Embryonic facial prominence (tissue), 1 donor: ENCODE data around the gene PIWIL4.
"Not testable (repeated sequence)": the region's sequence is repeated elsewhere in the genome, so short reads cannot be mapped to it uniquely, and the experiment has no call there.

Source experiments
- DNase-seq: peaks from one replicate; pipeline ENCODE4 v3.0.0-alpha.2; 2016; ENCODE audit errors: extremely low spot score

Gene PIWIL4

GRCh38 chr11:94585399-94585798 lies 18.2 kb downstream of the PIWIL4 start:
- no peak for DNase-seq

DNA sequence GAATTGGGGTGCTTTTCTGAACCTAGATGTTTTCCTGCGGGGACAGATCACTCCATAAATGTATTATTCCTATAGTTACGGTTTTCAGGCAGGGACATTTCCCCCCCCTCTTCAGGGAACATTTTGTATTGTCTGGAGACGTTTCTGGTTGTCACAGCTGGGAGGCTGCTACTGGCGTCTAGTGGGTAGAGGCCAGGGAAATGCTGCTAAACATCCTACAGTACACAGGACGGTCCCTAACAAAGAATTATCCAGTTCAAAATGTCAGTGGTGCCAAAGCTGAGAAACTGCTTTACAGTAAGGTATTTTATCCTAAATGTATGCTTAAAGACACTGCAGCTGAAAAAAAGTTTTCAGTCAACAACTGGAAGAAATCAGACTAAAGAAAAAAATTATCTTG lies 19.4 kb downstream of the PIWIL4 start:
- no peak for DNase-seq

DNA sequence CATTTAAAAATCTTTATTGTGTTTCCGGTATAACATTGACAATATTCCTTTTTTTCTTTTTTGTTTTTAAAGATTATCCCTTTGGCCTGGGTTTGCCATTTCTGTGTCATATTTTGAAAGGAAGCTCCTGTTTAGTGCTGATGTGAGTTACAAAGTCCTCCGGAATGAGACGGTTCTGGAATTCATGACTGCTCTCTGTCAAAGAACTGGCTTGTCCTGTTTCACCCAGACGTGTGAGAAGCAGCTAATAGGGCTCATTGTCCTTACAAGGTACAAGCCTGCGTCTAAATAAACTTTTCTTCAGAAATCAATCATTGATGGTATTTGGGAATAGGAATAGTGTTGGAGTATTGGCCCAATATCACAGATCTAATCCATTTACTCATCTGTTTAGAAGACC lies 19.8 kb downstream of the PIWIL4 start:
- DNase-seq = no peak

DNA sequence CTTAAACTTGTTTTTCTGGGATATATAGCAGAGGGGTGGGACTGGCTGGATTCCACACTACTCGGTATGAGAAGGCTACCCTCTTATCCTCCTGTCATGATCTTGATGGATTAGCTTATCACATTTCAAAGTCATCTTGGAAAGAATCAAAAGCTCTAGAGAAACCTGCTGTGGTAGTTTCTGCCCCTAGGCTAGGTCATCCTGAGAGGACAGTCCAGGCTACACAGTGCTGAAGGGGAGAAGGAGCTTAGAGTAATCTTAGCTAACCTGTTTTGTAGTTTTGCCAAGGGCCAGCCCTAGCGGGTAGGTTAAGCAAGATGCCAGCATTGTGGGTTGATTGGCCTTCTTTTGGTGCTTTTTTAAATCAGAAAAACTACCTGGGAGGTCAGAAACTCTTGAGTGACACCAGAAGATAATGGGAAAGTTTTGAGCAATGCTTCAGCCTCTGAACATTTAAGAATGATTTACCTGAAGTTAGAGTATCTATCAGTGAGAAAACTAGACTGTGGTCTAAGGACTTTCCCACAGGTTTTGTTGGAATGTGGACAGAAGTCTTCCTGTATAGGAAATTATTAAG lies 21.3 kb downstream of the PIWIL4 start:
- DNase-seq = no peak

DNA sequence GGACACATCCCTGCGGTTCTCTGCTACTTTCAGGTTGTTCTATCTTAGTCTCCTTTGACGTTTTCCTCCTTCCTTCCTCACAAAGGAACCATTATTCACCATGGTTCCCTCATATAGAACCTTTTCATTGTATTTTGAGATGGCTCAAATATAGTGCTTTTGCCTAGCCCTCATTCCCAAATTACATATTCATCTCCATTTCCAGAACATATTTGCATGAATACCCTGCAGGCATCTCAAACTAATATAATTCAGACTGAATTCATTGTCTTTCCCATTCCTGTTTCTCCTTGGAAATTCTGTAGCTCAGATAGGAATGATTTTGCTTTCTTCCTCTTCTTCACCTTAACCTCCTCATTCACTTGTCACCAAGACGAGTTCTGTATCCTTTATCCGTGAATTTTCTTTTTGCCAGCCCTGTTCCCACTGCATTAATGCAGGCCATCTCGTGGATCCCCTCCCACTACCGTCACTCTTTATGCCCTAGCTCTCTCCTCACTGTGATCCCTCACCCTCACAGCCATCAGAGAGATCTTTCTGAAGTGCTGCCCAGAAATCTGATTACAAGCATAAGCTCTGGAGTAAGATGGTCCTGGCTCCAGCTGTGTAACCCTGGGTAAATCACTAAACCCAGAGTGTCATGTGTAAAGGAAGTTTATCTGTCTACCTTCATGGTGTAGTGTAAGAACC lies 23.3 kb downstream of the PIWIL4 start:
- no peak for DNase-seq

DNA sequence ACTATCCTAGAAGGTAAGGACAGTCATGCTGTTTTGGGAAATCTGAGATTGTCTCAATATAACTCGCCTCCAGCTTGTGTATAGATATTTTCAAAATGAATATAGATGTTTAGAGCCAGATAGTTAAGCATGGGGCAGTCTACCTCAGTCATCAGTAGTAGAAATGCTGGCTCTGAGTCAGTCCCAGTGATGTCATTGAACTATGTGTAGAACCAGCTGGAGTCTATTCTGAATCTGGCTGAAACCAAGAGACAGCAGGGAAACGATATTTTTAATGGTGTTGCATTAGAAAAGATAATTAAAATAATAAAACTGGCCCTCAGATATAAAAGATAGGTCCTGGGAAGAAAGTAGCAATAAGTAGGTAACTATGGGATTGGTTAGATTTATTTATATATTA lies 25.9 kb downstream of the PIWIL4 start:
- DNase-seq = no peak

- DNase-seq = no peak
These were observed 27.9 kb downstream of the PIWIL4 start for GRCh38 chr11:94595076-94595475.

DNA sequence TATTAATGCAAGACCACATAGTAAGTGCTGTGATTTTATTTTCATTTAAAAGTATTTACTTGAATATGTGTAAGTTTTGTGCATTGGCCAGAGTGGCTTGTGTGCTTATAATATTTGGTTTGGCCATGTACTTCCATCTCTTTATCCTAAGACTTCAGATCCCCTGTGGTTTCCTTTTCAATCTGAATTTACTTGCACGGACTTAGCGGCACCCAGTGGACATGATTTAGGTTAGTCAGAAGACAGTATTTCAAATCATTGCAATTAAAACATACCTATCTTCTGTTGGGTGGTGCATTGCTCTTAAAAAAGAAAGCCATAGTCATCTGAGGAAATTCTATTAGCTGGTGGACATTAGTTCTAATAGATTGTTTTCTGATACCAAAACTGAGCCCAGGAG lies 30.7 kb downstream of the PIWIL4 start:
- no peak for DNase-seq

GRCh38 chr11:94599510-94599909 lies 32.3 kb downstream of the PIWIL4 start:
- DNase-seq = no peak

DNA sequence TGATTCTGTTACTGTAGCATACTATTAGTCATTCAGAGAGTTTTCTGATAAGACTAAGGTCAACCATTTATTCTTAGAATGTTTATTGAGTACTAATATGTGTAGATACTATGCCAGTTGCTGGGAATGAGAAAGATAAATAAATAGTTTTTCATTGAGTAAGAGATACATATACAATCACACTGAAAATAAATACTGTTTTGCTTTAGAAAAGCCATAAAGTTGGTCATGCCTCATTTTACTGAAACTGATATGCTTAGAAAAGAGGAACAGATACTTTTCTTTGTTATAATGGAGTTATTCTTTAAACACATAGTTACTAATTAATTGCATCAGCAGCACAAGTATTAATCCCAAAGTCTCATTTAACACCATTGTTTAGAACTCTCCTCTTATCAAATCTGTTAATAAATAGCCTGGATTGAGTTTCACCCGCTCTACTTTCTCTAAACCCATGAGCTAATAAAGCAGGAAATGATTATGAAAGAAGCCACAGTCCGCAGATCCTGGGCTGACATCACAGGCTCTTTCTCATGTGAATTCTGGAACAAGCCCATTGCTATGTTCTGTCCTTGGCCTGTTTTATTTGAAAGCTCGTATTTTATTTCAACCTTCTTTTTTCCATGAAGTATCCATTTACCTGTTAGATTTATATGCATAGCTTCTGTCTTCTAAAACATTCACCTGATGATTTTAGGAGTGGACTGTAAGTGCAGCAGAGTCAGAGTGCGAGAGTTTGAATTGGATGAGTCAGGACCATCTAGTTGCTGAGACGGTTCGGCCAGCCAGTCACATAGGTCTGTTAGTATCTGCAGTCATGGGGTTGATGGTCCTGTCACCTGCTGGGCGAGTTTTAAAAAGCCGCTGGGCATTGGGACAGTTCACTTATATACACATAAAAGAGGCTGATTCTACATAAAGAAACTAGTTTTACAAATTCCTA lies 35.5 kb downstream of the PIWIL4 start:
- DNase-seq = peak; percentile 25

DNA sequence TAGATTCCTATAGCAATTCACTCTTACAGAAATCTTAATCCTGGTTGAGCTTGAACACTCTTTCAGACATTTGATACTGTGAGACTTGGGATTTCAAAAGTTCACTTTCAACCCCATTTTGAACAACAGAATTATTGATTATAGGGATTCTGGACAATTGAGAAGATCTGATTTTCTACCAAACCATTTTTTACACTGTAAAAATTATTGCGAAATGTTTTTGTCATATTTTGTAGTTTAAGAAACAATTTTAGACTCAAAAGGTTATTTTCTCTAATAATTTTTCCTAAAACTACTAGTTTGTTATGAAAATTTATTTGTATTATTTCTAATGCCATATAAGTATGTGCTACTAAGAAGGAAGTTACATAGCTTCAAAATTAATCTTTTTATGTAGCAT lies 36.4 kb downstream of the PIWIL4 start:
- DNase-seq = no peak

GRCh38 chr11:94604482-94604881 lies 37.3 kb downstream of the PIWIL4 start:
- DNase-seq = no peak

DNA sequence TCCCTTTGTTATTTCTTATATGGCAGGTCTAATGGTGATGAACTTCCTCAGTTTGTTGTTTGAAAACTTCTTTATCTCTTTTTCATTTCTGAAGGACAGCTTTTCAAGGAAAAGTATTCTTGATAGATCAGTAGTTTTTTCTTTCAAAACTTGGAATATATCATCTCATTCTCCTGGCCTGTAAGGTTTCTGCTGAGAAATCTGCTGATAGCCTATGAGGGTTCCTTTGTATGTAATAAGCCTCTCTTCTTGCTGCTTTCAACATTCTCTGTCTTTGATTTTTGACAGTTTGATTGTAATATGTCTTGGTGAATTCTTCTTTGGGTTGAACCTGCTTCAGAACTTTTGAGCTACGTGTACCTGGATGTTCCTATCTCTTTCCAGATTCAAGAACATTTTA lies 46.0 kb downstream of the PIWIL4 start:
- DNase-seq = no peak

DNA sequence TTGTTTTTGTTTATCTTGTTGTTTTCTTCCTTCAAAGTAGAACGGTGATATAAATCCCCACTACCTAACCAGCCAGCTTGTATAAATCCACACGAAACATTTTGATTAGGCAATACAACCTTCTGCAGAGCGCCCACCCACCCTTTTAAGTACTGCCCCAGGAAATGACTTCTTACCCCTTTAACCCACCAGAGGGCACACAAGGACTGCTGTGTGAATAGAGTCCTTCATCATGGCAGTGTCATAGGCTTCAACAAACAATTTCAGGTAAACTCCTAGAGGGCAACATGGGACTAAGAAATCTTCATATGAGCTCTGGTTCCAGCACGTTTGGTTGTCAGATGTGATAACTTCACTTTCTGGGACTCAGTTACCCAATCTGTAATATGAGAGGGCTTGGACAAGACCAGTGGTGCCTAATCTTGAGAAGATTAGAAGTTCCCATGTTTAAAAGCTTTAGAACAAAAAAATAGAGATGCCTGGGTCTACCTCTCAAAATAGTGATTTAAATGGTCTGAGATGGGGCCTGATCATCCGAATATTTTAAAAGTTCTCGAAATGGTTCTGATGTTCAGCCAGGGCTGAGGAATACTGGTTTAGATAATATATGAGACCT lies 56.1 kb downstream of the PIWIL4 start:
- peak; percentile 80 for DNase-seq

GRCh38 chr11:94625422-94625821 lies 58.3 kb downstream of the PIWIL4 start:
- DNase-seq = not testable (repeated sequence)

GRCh38 chr11:94627003-94627560 lies 59.9 kb downstream of the PIWIL4 start:
- DNase-seq = not testable (repeated sequence)

GRCh38 chr11:94629741-94630140 lies 62.6 kb downstream of the PIWIL4 start:
- no peak for DNase-seq

GRCh38 chr11:94630221-94630620 lies 63.1 kb downstream of the PIWIL4 start:
- no peak for DNase-seq

- no peak for DNase-seq
These were observed 65.2 kb downstream of the PIWIL4 start for GRCh38 chr11:94632356-94632755.

DNA sequence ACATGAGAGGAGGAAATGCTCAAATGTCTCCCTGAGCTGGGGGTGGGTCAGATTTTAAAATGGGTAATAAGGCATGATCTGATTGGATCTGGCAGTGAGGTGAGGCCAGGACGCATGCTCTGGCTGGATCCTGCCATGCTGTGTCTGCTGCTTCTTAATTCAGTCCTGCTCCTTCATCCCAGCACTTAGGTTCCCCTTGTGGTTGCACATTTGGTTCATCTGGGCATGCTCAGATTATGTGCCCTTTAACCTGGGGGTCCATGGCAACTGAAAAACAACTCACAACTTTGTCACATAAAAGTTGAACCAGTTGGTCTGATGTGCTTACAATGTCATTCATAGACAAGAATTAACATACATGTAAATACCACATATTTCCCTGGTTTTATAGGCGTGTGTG lies 67.9 kb downstream of the PIWIL4 start:
- DNase-seq = no peak

DNA sequence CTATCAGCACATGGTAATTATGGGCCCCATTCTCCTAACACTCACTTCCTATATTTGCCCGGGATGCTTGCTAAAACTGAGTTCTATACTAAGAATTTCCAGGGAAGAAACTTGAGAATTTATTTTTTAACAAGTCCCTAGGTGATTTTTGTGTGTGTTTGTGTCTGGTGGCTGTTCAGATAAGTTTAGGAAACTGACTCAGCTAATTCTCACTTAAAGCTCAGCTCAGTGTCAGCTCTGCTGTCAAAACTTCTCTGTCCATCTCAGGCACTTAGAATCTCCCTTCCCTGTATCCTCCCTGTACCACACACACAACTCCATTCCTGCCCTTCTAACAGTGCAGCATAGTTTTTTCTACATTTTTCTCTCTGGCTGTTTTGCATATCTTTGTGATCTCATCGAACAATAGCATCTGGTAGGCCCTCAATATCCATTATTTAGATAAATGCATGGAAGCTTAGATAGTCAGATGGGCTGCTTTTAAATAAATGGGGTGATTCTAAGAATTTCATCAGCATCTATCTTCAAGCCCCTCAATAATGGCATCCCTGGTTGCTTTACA lies 69.3 kb downstream of the PIWIL4 start:
- DNase-seq = no peak
